ENCODE results near the gene ZFHX2. TPM values are rescaled to one million over a fixed set of nuclear protein-coding genes. Genes with fewer than 3 reads are reported as not detected.
A peak's percentile ranks its signal among the peaks of the same experiment; 100 is the strongest.

Gene ZFHX2
- total RNA-seq, 1 donor from 2014 or later = 9.9 TPM

GRCh38 chr14:23559926-23560520 is 8.5 kb upstream of the ZFHX2 start:
- Mint-ChIP-seq H3K27me3 (ENCODE audit: low read depth) (no peaks in the 10 kb centered on the region), H3K9me3 (no peaks in the 10 kb centered on the region), H3K4me3 (peak overlapping the region; percentile 80), H3K4me1 (peaks cover 37% of the 10 kb centered on the region), H3K36me3 (ENCODE audit: low read depth) (no peaks in the 10 kb centered on the region), H3K27ac (ENCODE audit: unreplicated experiment) (no peak overlapping the region)
- TF ChIP-seq CTCF (conservative IDR thresholded peaks at IDR 0.05) = no peak
- DNase-seq (ENCODE audit: low read depth, low spot score) = no peak

- peak; percentile 67 for DNase-seq (ENCODE audit: low read depth, low spot score)
- H3K36me3 Mint-ChIP-seq (ENCODE audit: low read depth) = no peaks in the 10 kb centered on the region
- H3K4me1 Mint-ChIP-seq = peaks cover 37% of the 10 kb centered on the region
- H3K27me3 Mint-ChIP-seq (ENCODE audit: low read depth) = no peaks in the 10 kb centered on the region
- H3K4me3 Mint-ChIP-seq = peak overlapping the region; percentile 80
- H3K9me3 Mint-ChIP-seq = no peaks in the 10 kb centered on the region
- peak; percentile 86 for TF ChIP-seq CTCF (conservative IDR thresholded peaks at IDR 0.05)
- peak overlapping the region; percentile 43 for H3K27ac Mint-ChIP-seq (ENCODE audit: unreplicated experiment)
Observed at GRCh38 chr14:23559010-23559925, 7.7 kb upstream of the ZFHX2 start.

GRCh38 chr14:23558346-23559009 is 6.9 kb upstream of the ZFHX2 start:
- H3K9me3 Mint-ChIP-seq = no peaks in the 10 kb centered on the region
- peak overlapping the region; percentile 80 for H3K4me3 Mint-ChIP-seq
- no peaks in the 10 kb centered on the region for H3K36me3 Mint-ChIP-seq (ENCODE audit: low read depth)
- DNase-seq (ENCODE audit: low read depth, low spot score) = no peak
- no peaks in the 10 kb centered on the region for H3K27me3 Mint-ChIP-seq (ENCODE audit: low read depth)
- no peak overlapping the region for H3K27ac Mint-ChIP-seq (ENCODE audit: unreplicated experiment)
- H3K4me1 Mint-ChIP-seq = peaks cover 37% of the 10 kb centered on the region
- no peak for TF ChIP-seq CTCF (conservative IDR thresholded peaks at IDR 0.05)

GRCh38 chr14:23557946-23558345 is 6.4 kb upstream of the ZFHX2 start:
- Mint-ChIP-seq H3K4me3 (peak overlapping the region; percentile 80), H3K36me3 (ENCODE audit: low read depth) (no peaks in the 10 kb centered on the region), H3K27me3 (ENCODE audit: low read depth) (no peaks in the 10 kb centered on the region), H3K4me1 (peaks cover 35% of the 10 kb centered on the region), H3K27ac (ENCODE audit: unreplicated experiment) (no peak overlapping the region), H3K9me3 (no peaks in the 10 kb centered on the region)
- DNase-seq (ENCODE audit: low read depth, low spot score) = no peak
- TF ChIP-seq CTCF (conservative IDR thresholded peaks at IDR 0.05) = no peak

- no peaks in the 10 kb centered on the region for H3K27me3 Mint-ChIP-seq (ENCODE audit: low read depth)
- H3K4me3 Mint-ChIP-seq = peak overlapping the region; percentile 80
- no peaks in the 10 kb centered on the region for H3K9me3 Mint-ChIP-seq
- no peak overlapping the region for H3K27ac Mint-ChIP-seq (ENCODE audit: unreplicated experiment)
- TF ChIP-seq CTCF (conservative IDR thresholded peaks at IDR 0.05) = no peak
- no peaks in the 10 kb centered on the region for H3K36me3 Mint-ChIP-seq (ENCODE audit: low read depth)
- H3K4me1 Mint-ChIP-seq = peaks cover 32% of the 10 kb centered on the region
- no peak for DNase-seq (ENCODE audit: low read depth, low spot score)
Observed at GRCh38 chr14:23557521-23557920, 6.0 kb upstream of the ZFHX2 start.
